H9 (cell line): ENCODE results near the gene TRPC6. TPM values are rescaled to one million over a fixed set of nuclear protein-coding genes. Genes with fewer than 3 reads are reported as not detected.
A peak's percentile ranks its signal among the peaks of the same experiment; 100 is the strongest.

Experiments used
- DNase-seq: peaks from one replicate; pipeline ENCODE4 v3.0.0-alpha.2; 2017
- H2AFZ ChIP-seq: one replicate; pipeline ENCODE4 v1.6.1; 2013; ENCODE audit warnings: mild to moderate bottlenecking, low read length, control low read depth, moderate library complexity
- H2AK5ac ChIP-seq: 2 replicates; pipeline ENCODE4 v1.6.1; 2013; ENCODE audit warnings: low read length, control low read depth, mixed read lengths; ENCODE audit not compliant: insufficient read length
- H2BK120ac ChIP-seq: one replicate; pipeline ENCODE4 v1.6.1; 2013; ENCODE audit warnings: low read depth, mild to moderate bottlenecking, low read length, control low read depth, inconsistent platforms; ENCODE audit not compliant: poor library complexity, severe bottlenecking
- H2BK12ac ChIP-seq: 2 replicates; pipeline ENCODE4 v1.6.1; 2013; ENCODE audit warnings: low read length, control low read depth, mixed read lengths, low read depth; ENCODE audit not compliant: insufficient read length
- H2BK15ac ChIP-seq: 2 replicates; pipeline ENCODE4 v1.6.1; 2013; ENCODE audit warnings: low read depth, low read length, control low read depth
- H2BK20ac ChIP-seq: one replicate; pipeline ENCODE4 v1.6.1; 2013; ENCODE audit warnings: low read depth, mild to moderate bottlenecking, low read length, control low read depth, inconsistent platforms; ENCODE audit not compliant: poor library complexity, severe bottlenecking
- H2BK5ac ChIP-seq: 2 replicates; pipeline ENCODE4 v1.6.1; 2013; ENCODE audit warnings: low read length, control low read depth, mixed read lengths; ENCODE audit not compliant: insufficient read length
- H3K14ac ChIP-seq: 2 replicates; pipeline ENCODE4 v1.6.1; 2013; ENCODE audit warnings: low read length, control low read depth; ENCODE audit not compliant: insufficient read depth
- H3K18ac ChIP-seq: 2 replicates; pipeline ENCODE4 v1.6.1; 2013; ENCODE audit warnings: low read depth, mild to moderate bottlenecking, mixed read lengths, low read length, control low read depth; ENCODE audit not compliant: insufficient read length
- H3K23ac ChIP-seq: 2 replicates; pipeline ENCODE4 v1.6.1; 2013; ENCODE audit warnings: low read length, control low read depth, mixed read lengths, low read depth; ENCODE audit not compliant: insufficient read length
- H3K23me2 ChIP-seq: 2 replicates; pipeline ENCODE4 v1.6.1; 2013; ENCODE audit warnings: low read depth, mild to moderate bottlenecking, mixed read lengths, low read length, control low read depth; ENCODE audit not compliant: insufficient read length, poor library complexity, severe bottlenecking
- H3K27ac ChIP-seq: 2 replicates; pipeline ENCODE4 v1.5.1; 2013; ENCODE audit warnings: low read length, control low read depth, mixed read lengths, low read depth; ENCODE audit not compliant: insufficient read length
- H3K27me3 ChIP-seq: 2 replicates; pipeline ENCODE4 v1.6.1; 2013; ENCODE audit warnings: low read length, control low read depth, inconsistent platforms; ENCODE audit not compliant: insufficient read depth
- H3K4ac ChIP-seq: 2 replicates; pipeline ENCODE4 v1.6.1; 2013; ENCODE audit warnings: low read depth, mild to moderate bottlenecking, control low read depth, inconsistent platforms, low read length, moderate library complexity
- H3K4me1 ChIP-seq: 2 replicates; pipeline ENCODE4 v1.6.1; 2013; ENCODE audit warnings: low read length, control low read depth, inconsistent platforms; ENCODE audit not compliant: insufficient read depth
- H3K4me2 ChIP-seq: 2 replicates; pipeline ENCODE4 v1.6.1; 2013; ENCODE audit warnings: low read length, control low read depth, mixed read lengths; ENCODE audit not compliant: insufficient read length, insufficient read depth
- H3K56ac ChIP-seq: 2 replicates; pipeline ENCODE4 v1.6.1; 2013; ENCODE audit warnings: low read depth, mild to moderate bottlenecking, mixed read lengths, low read length, control low read depth; ENCODE audit not compliant: insufficient read length
- H3K79me1 ChIP-seq: 2 replicates; pipeline ENCODE4 v1.6.1; 2013; ENCODE audit warnings: low read depth, mild to moderate bottlenecking, moderate library complexity, low read length, control low read depth, inconsistent platforms; ENCODE audit not compliant: insufficient read depth, poor library complexity, severe bottlenecking
- H3K79me2 ChIP-seq: 2 replicates; pipeline ENCODE4 v1.6.1; 2013; ENCODE audit warnings: low read length, control low read depth, inconsistent platforms; ENCODE audit not compliant: insufficient read depth
- H3K9ac ChIP-seq: 2 replicates; pipeline ENCODE4 v1.6.1; 2013; ENCODE audit warnings: low read length, control low read depth, mixed read lengths; ENCODE audit not compliant: insufficient read length; ENCODE audit errors: extremely low read depth
- H3K9me3 ChIP-seq: one replicate; pipeline ENCODE4 v1.6.1; 2013; ENCODE audit warnings: low read depth, low read length, inconsistent platforms; ENCODE audit not compliant: control insufficient read depth
- H3T11ph ChIP-seq: one replicate; pipeline ENCODE4 v1.6.1; 2013; ENCODE audit warnings: mild to moderate bottlenecking, low read length, control low read depth, inconsistent platforms
- H4K20me1 ChIP-seq: one replicate; pipeline ENCODE4 v1.6.1; 2013; ENCODE audit not compliant: control insufficient read depth, insufficient read length, insufficient read depth
- H4K5ac ChIP-seq: 2 replicates; pipeline ENCODE4 v1.6.1; 2013; ENCODE audit warnings: low read depth, mild to moderate bottlenecking, mixed read lengths, low read length, control low read depth; ENCODE audit not compliant: insufficient read length
- H4K8ac ChIP-seq: replicated peaks from 2 replicates; pipeline ENCODE4 v1.6.1; 2013; ENCODE audit warnings: low read length, control low read depth, mixed read lengths, low read depth; ENCODE audit not compliant: insufficient read length
- H4K91ac ChIP-seq: 2 replicates; pipeline ENCODE4 v1.6.1; 2013; ENCODE audit warnings: low read depth, mild to moderate bottlenecking, moderate library complexity, mixed read lengths, low read length, control low read depth; ENCODE audit not compliant: insufficient read length
- H3K27ac Mint-ChIP-seq, 3 experiments: 2 replicates in 2 of 3; 3 replicates in 1 of 3; pipeline ENCODE4 v1.8.0; 2020 to 2021; ENCODE audit warnings: mixed read lengths in 3 of 3, mild to moderate bottlenecking in 1 of 3, moderate library complexity in 1 of 3
- H3K27me3 Mint-ChIP-seq: 2 replicates; pipeline ENCODE4 v1.8.0; 2021; ENCODE audit warnings: low read depth, mild to moderate bottlenecking, moderate library complexity, mixed read lengths
- H3K36me3 Mint-ChIP-seq, 3 experiments: 2 replicates in 2 of 3; 3 replicates in 1 of 3; pipeline ENCODE4 v1.8.0; 2020 to 2021; ENCODE audit warnings: low read depth in 3 of 3, mixed read lengths in 3 of 3; ENCODE audit not compliant: insufficient read depth in 1 of 3
- H3K4me1 Mint-ChIP-seq, 2 experiments: 2 replicates each; pipeline ENCODE4 v1.8.0; 2020; ENCODE audit warnings: mixed read lengths in 2 of 2
- H3K4me3 Mint-ChIP-seq, 2 experiments: 2 replicates in 1 of 2; 3 replicates in 1 of 2; pipeline ENCODE4 v1.8.0; 2020 to 2021; ENCODE audit warnings: mild to moderate bottlenecking in 2 of 2, mixed read lengths in 2 of 2, moderate library complexity in 1 of 2
- H3K9me3 Mint-ChIP-seq, 2 experiments: 2 replicates in 1 of 2; 3 replicates in 1 of 2; pipeline ENCODE4 v1.8.0; 2020; ENCODE audit warnings: mild to moderate bottlenecking in 2 of 2, mixed read lengths in 2 of 2, moderate library complexity in 1 of 2
- WGBS: extraction: QIAGEN DNeasy Blood & Tissue Kit; methylation state at CpG from one replicate; pipeline ENCODE4 v1.1.7; 2013; ENCODE audit warnings: missing lambda C conversion rate, low lambda C conversion rate, mixed read lengths; ENCODE audit not compliant: insufficient read length; ENCODE audit errors: extremely low coverage; 5-methylcytosine and 5-hydroxymethylcytosine counted together
- total RNA-seq: library from RNA; stranded (reverse); gene quantifications from 2 replicates; pipeline ENCODE4 v1.2.1, GENCODE V29; 2021
- TF ChIP-seq, protein P1 (sequence below): fragments of 200-600 bp; sonication (generic); conservative IDR thresholded peaks from 3 replicates; pipeline ENCODE4 v1.8.0; 2021; ENCODE audit warnings: antibody characterized with exemption, mild to moderate bottlenecking

TRPC6 gene
- total RNA-seq, 1 experiment from 2014 or later: 14.4 TPM

DNA sequence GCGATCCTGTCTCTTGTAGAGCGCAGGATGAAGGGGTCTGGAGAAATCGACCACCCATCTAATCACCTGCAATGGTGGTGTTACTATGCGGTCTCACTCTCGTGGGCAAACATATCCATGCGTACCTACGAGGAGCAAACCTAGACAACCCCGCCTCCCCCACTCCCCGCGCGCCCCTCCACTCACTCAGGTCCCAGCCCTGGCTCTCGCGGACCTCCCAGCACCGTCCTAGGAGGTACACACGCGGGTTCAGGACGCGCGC lies 887 bp downstream of the TRPC6 start:
- H3K36me3 Mint-ChIP-seq: peaks cover 0 to 8% (median 8%) of the 10 kb centered on the region in 3 experiments; a peak in 4 of 7 replicates
- Histone ChIP-seq H3K4me1 (no peaks in the 10 kb centered on the region; the same call in 1 of the 2 replicates), H3T11ph (no peak overlapping the region), H4K8ac (no peak overlapping the region), H3K79me1 (no peaks in the 10 kb centered on the region), H3K23ac (no peak overlapping the region), H2AFZ (no peak overlapping the region), H3K23me2 (peaks cover 8% of the 10 kb centered on the region), H3K79me2 (no peaks in the 10 kb centered on the region), H4K5ac (no peak overlapping the region), H3K9ac (peak overlapping the region; percentile 6), H2AK5ac (no peak overlapping the region), H3K9me3 (no peaks in the 10 kb centered on the region), H2BK120ac (no peak overlapping the region), H3K56ac (no peak overlapping the region), H2BK15ac (no peak overlapping the region), H3K27me3 (peaks cover 15% of the 10 kb centered on the region), H3K18ac (peak overlapping the region; percentile 56), H3K14ac (0 out of 2 replicates have a peak overlapping the region, but pooled peaks have one; percentile 24), H4K20me1 (no peaks in the 10 kb centered on the region), H3K27ac (no peak overlapping the region), H2BK20ac (no peak overlapping the region), H4K91ac (no peak overlapping the region), H2BK12ac (no peak overlapping the region), H3K4ac (no peak overlapping the region), H3K4me2 (peak overlapping the region; percentile 63), H2BK5ac (no peak overlapping the region)
- peaks cover 16 to 24% of the 10 kb centered on the region in 2 experiments for H3K4me1 Mint-ChIP-seq
- H3K27ac Mint-ChIP-seq: no peak overlapping the region
- H3K9me3 Mint-ChIP-seq: peaks cover 0 to 7% of the 10 kb centered on the region in 2 experiments; a peak in 2 of 5 replicates
- TF ChIP-seq, protein P1, sequence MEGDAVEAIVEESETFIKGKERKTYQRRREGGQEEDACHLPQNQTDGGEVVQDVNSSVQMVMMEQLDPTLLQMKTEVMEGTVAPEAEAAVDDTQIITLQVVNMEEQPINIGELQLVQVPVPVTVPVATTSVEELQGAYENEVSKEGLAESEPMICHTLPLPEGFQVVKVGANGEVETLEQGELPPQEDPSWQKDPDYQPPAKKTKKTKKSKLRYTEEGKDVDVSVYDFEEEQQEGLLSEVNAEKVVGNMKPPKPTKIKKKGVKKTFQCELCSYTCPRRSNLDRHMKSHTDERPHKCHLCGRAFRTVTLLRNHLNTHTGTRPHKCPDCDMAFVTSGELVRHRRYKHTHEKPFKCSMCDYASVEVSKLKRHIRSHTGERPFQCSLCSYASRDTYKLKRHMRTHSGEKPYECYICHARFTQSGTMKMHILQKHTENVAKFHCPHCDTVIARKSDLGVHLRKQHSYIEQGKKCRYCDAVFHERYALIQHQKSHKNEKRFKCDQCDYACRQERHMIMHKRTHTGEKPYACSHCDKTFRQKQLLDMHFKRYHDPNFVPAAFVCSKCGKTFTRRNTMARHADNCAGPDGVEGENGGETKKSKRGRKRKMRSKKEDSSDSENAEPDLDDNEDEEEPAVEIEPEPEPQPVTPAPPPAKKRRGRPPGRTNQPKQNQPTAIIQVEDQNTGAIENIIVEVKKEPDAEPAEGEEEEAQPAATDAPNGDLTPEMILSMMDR: no peak
- peak overlapping the region; percentile 84 to 89 for H3K4me3 Mint-ChIP-seq
- no peak for DNase-seq
- peaks cover 44% of the 10 kb centered on the region for H3K27me3 Mint-ChIP-seq
- no CpG with 5 or more reads among the region's 19 CpGs for WGBS
